GM18868 (cell line): ENCODE measurements around the gene GPR65.

ENCODE experiments used
- ATAC-seq: cut with Tn5 transposase; IDR thresholded peaks from one replicate; pipeline ENCODE4 v1.9.1; 2021; ENCODE audit warnings: mild to moderate bottlenecking, moderate library complexity; ENCODE audit not compliant: unreplicated experiment

The GPR65 gene, protein sequence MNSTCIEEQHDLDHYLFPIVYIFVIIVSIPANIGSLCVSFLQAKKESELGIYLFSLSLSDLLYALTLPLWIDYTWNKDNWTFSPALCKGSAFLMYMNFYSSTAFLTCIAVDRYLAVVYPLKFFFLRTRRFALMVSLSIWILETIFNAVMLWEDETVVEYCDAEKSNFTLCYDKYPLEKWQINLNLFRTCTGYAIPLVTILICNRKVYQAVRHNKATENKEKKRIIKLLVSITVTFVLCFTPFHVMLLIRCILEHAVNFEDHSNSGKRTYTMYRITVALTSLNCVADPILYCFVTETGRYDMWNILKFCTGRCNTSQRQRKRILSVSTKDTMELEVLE

DNA sequence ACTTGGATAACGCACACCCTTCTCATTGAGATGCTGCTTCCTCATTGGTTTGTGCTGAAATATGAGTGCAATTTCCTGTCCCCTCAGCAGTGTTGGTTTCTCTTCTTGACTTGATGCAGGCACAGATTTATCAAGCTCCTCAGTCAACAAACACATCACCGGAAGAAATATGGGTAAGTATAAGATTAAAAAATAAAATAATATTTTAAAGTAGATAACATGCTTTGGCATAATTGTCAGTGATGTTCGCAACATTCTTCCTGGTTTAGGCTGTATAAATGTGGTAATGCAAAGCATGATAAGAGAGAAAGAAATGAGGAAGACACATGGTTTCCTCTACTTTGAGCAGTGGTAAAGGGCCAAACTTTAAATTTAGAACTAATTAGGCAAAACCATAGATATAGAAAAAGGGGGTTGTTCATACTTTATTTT, at the start of gene GPR65:
Gene GPR65, plus strand, starts transcription at position 86 of the 432 bp plus-strand sequence. CDS start 5,713 bp downstream, outside the sequence.
- peak; percentile 75 for ATAC-seq

DNA sequence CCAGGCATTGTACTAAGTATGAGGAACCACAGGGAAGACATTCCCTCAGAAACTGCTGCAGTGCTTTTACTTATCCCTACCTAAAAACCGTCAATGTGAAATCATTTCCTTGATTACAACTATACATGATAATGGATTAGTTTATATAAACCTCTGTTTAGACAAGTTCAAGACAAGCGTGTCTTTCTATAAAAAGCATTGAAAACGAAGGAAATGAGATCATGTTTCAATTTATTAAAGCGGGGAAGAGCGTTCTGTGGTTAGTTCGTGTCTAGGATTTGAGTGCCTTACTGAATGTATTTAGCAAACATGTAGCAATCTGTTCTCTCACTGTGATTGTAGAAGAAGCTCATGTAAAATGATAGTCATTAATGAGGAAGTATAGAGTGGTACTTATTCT, 49.4 kb upstream of the GPR65 start:
- no peak for ATAC-seq

DNA sequence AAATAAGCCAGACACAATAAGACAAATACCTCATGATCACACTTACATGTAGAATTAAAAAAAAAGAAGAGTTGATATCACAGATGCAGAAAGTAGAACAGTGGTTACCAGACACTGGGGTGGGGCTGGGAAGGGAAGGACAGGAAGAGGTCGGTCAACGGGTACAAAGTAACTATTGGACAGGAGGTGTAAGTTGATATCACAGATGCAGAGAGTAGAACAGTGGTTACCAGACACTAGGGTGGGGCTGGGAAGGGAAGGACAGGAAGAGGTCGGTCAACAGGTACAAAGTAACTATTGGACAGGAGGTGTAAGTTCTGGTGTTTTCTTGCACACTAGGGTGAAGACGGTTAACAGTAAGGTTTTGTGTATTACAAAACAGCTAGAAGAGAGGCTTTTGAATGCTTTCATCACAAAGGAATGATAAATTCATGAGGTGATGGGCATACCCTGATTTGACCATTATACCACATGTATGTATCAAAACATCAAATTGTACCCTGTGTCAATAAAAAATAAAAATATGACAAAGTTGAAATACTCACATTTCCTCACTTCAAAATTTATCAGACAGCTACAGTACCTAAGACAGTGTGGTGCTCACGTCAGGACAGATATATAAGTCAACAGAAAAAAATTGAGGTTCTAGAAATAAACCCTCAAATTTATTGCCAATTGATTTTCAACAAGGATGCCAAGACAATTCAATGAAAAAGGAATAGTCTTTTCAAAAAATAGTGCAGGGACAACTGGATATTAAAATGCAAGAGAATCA, 44.7 kb upstream of the GPR65 start:
- ATAC-seq, result no peak

DNA sequence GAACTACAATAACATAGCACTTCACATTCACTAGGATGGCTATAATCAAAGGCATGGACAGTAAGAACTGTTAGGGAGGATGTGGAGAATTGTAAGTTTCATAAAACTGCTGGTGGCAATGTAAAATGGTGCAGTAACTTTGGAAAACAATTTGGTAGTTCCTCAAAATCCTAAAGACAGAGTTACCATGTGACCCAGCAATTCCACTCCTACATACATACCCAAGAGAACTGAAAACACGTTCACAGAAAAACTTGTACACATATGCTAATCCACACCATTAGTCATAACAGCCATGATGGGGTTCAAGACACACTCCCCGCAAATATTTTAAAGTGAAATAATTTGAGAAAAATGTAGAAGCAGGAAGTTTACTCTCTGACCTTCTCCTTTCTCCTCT, 43.7 kb upstream of the GPR65 start:
- ATAC-seq, result no peak

DNA sequence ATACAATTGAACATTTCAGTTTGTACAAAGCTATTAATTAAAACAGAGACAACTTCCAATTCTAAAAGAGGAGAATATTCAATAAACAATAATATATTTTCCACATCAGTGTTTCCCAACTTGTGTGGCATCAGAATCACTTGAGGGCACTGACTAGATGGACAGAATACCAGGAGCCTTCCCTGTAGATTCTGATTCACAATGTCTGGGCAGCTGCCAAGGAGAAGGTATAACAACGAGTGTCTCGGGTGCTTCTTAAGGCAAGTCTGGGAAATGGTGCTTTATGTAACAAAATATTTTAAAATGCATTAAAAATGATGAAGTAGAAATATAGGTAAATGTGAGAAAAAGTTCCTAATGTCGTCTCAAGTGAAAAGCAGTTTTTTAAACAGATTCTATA, 38.1 kb upstream of the GPR65 start:
- ATAC-seq, result no peak

DNA sequence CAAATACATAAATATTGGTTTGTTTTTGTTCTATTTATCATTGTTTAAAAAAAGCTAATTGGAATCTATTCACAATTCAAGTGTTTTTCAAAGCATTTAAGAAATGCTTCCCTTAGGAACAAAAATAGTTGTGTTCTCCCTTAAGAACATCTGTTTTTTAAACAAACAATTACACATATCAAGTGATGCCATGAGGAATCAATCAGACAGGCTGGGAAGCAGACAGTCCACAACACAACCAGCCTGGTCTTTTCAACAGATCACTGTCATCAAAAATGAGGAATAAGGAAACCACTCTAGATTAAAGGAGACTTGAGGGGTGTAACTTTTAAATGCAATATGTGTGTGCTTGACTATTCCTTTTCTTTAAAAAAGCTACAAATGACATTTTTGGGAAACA, 37.4 kb upstream of the GPR65 start:
- ATAC-seq, result no peak

DNA sequence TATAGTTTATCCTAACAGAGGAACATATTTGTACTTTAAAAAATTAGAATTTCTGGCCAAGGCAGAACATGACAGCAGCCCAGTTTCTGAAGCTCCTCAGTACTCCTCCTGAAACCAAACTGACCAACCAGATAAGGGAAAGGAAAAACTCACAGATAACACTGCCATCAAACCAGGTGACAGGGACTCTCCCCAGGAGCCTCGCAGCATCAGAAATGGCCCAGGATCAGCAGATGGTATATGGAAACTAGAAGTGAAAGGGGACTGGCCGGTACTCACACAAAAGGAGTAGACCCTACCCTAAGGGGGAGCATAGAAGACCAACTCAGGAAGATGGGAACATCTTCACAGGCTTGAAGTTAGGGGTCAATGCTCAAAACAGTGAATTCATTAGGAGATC, 33.9 kb upstream of the GPR65 start:
- peak; percentile 97 for ATAC-seq

DNA sequence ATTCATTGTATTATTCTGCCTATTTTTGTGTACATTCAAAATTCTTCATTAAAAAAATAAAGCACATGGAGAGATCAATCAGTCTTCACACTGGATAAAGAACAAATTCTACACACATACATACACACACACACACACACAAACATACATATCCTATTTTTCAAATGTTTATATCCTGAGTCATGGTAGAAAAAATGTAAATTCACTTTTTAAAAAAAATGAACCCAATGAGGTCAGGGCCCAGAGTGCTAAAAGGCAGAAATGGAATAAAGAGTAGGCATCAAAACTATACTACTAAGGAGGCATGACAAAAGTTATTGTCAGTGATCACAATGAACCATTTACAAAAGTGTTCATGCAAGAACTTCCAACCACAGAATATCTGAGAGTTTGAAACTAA, 29.3 kb upstream of the GPR65 start:
- no peak for ATAC-seq

DNA sequence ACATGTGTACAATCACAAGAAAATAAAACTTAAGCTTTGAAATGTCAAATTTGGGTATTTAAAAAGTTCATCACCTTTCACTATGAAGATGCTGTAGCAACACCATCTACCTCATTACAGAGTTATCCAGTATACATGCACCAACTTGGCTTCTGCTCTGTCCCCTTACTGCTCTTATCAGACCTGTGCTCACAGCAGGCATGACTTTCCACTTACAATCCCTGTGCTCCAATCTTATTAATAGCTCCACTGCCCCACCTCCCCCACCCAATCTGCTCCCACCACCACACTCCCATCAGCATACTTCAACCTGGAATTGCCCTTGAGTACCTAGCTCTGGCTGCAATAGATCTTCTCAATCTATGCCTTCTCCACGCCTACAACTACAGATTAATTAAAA, 25.2 kb upstream of the GPR65 start:
- no peak for ATAC-seq

DNA sequence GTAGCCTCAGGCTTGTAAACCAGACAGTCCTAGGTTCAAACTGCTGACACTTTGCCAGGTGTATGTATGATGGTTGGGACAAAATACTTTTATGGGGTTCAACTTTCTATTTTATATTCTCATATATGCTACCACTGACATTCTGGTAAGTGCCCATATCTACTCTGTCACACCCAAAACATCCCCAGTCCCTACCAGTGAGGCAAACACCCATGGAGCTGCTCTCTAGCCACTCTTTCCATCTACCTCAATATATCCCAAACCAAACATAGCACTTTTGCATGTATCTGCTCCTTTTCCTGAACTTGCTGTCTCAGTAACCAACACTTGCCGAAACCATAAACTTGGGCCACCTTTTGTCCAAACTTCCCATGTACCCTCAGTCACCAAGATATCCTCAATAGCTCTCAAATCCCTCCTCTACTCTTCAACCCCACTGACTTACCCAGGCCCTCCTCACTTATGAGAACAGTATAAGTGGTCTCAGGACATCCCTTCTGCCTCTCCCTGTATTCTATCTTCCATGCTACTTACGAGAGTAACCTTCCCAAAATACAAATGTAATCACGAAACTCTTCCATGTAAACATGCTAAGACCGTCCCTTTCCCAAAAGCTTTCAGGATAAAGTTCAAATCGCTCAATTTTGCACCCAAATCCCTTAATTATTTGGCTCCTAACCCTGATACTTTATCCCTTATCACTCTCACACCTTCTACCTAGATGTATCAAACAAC, 15.5 kb upstream of the GPR65 start:
- no peak for ATAC-seq

DNA sequence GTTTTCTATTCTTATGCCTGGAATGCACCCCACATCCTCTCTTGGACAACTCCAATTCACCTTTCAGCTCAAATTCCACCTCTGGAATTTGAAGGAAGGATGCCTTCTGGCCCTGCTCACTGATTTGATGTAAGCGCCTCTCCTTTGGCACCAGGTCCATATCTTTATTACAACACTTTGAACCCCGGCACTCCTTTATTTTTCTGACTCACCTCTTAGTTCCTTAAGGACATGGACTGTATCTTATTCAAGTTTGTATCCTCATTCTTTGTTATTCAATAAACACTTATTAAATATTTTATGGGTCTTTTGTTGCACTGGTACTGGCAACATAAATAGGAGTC, 15.0 kb upstream of the GPR65 start:
- ATAC-seq, result no peak

DNA sequence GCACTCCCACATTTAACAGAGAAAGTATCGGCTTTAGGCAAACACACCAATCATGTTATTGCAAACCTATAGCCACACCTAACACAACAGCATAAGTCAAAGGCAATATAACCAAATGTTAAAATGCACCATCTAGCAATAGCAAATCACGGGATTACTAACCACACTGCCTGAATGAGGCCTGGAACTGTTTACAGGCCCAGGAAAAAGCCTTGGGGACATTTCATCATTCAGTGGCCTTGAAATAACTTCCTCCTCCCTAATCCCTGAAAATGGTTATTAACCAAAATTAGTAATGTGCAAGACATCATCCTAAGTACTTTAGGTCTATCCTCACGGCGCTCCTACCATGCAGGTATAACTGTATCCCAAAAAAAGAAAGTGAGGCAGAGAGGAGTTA, 14.3 kb upstream of the GPR65 start:
- no peak for ATAC-seq

DNA sequence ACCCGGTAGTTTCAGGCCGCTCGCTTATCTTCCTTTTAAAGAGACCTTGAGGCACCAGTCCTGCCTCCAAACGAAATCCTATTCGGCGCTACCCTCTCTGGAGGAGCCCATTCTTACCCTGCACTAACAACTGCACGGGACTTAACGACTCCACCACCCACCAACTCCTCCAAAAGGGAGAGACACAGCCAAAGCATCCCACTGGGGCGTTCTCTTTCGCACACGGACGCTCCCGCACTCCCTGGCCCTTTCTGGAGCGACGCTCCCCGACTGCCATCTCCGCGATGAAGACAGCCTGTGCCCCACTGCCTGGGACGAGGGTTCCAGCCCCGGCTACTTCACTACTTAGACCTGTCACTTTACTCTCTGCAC, 12.6 kb upstream of the GPR65 start:
- no peak for ATAC-seq

DNA sequence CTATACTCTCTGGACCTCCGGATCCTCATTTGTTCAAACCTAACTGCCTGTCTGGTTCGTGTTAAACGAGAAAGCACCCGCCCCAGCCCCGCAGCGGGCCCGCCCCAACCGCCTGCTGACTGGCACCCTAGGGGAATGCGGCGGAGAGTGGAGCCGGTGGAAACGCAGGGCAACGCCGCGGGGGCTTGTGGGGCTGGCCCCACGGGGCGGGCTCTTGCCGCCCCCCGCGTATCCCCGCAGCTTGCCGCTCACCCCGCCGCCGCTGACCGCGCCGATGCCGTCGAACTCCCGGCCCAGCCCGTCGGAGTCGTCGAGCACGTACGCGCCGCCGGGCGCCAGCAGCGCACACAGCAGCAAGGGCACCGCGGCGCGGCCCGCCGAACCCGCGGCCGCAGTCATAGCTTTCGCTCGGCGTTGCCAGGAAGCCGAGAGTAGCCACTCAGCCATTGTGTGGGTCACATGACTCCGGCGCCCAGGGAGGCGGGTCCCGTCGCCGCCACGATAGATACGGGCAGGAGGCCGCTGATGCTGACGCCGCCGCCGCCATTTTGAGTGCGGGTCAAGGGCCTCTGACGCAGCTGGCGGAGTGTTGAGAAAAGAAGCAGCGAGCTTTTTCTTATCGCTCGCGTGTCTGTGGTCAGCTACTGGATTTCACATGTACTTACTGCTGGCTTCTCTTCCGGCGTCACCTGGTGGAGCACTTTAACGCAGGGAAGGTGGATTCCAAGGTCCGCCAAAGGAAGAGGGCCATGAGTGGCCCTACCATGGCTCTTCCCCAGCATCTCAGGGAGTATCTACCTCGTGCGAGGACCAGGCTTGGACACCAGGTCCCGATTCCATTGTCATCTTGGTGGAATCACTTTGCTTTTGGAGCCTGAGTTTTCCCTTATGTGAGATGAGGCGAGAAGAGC, 12.0 kb upstream of the GPR65 start, which contains the start of gene GALC:
Gene GALC, minus strand, starts transcription at position 465 of the 911 bp plus-strand sequence. Its CDS starts 18 bp downstream, at position 447.
- peak; percentile 81 for ATAC-seq

DNA sequence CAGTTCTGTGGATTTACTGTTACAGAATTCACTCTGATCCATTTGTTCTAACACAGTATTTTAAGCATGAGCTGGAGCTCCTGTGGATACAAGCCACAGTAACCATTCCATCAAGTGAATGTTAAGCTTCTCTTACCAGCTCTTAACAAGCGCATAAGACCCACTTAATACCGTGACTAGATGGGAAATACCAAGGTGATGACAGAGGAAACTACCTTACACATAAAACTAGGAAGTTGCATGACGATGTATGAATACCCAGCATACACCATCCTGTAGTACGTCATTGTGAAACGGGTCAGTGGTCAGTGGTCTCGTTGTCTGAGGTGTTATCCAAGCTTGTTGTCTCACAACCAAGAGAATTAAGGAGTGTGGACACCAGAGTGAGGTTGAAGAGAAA, 10.0 kb upstream of the GPR65 start:
- ATAC-seq, result peak; percentile 50

DNA sequence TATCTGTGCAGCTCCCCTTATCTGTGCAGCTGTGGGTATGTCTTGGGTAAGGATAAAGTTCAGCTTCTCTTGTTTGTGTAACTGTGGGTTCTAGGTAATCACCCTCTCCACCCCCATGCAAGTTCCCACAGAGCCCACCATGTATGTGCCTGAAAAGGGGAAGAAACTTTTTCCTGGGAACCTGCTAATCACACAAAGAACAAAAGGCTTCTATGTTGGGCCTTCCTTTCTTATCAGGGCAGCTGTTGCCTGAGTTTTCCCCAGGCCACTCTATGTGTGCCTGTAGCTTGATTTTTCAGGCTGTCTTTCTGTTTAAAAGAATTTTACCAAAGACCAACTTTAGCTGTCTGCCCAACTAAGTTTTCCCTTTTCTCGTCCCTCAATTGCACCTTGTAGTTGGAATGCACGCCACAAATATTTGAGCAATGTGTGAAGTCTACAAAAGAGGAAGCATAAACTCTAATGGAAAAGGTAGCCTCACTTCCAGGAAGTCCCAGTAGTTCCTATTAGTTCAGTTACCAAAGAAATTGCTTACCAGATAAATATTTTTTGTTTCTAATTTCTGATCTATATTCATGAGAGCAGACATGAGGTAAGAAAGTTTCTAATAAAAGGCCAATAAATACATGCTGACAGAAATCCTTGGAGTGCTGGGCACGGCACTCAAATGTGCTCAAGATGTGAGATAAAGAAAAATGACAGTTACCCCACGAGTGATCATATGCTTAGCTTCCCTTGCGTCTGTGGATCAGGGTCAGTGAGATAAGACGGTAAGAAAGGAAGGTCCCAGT, 9.2 kb upstream of the GPR65 start:
- peak; percentile 3 for ATAC-seq

DNA sequence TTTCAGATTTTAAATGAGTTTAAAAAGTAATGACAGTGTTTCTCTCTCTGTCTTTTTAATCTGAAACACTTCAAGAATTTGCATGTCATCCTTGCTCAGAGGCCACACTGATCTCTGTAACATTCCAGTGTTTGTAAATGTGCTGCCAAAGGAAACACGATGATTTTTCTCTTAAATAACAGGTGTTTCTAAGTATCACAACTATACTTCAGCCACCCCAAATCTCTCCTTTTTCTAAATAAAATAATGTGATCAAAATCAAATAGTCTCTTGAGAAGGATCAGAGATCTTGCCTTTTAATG, 8.7 kb upstream of the GPR65 start:
- ATAC-seq, result no peak

DNA sequence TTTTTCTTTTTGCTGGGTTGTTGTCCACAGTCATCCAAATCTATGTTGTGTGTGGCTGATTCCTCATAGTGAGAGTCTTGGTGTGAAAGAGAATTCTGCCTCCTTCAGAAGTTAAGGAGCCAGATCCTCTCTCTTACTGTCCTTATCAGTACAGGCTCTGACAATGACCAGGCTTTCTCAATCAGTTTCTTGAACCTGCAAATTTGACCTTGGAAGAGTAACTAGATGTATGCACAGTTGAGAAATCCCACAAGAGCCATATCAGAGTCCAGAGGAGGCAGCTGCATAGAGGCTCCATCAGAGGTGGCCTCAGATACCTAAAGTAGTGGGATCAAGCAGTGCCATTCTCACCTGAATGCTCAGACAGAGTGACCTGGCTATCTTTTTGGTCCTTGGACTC, 6.5 kb upstream of the GPR65 start:
- ATAC-seq, result peak; percentile 22

DNA sequence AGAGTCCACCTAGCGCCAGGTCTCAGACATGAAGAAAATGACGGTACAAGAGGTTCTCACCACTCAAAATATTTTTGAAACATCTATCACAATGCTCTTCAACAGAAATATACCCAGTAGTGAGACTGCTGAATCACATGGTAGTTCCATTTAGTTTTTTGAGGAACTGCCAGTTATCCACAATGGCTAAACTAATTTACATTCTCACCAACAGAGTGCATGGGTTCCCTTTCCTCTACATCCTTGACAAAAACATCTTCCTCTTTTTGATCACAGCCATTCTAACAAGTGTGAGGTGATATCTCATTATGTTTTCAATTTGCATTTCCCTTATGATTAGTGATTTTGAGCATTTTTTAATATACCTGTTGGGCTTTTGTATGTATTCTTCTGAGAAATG, 5.7 kb upstream of the GPR65 start:
- ATAC-seq, result no peak

DNA sequence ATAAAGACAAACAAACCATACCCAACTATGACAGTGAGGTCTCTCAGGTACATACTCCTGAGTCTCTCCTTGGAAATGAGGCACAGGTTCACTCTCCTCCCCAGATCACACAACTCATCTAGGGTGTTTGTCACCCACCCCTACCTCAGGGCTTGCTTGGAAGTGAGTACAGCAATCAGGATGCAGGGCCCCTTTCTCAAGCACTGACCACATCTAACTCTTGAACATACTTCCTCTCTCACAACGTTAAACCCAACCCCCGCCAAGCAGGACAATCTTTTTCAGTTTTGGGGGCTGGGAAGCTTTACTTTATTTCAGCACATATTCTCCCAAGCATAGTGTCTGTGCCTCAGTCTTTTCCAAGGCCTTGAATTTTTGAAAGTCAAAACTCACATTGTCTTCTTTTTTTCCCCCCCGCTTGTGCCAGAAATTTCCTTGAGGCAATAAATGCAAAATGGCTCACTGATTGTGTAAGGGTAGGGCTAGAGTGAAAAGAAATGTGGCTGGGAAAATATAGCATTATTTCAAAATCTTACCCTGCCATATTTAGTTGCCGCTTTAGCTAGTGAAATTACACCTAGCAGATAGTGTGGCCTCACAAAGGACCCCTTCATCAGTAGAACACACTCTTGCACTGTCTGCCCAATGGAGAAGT, 2.4 kb upstream of the GPR65 start:
- peak; percentile 22 for ATAC-seq
